IMR-90 (cell line): ENCODE data around the gene TIAM1. TPM values are rescaled to one million over a fixed set of nuclear protein-coding genes. Genes with fewer than 3 reads are reported as not detected.

Source experiments
- ATAC-seq: fragments of 200-7000 bp; cut with Tn5 transposase; 2 replicates; pipeline ENCODE4 v1.9.1; 2020; ENCODE audit warnings: low read depth, mild to moderate bottlenecking, moderate library complexity
- BruUV-seq: library from RNA; stranded (reverse); fragments of 400-500 nt; replicated peaks from 2 replicates; lab custom pipeline; 2021; lab: Mats Ljungman, UMichigan
- CTCF ChIA-PET: fragments of 300-600 bp; formaldehyde crosslinking; extraction: SDS; loops from one replicate; lab custom pipeline; 2021; ENCODE audit warnings: antibody characterized with exemption; lab: Yijun Ruan, JAX
- POLR2A ChIA-PET: fragments of 300-600 bp; sonication (Branson Sonifier 250); formaldehyde crosslinking; loops from one replicate; lab custom pipeline; 2022; ENCODE audit warnings: antibody characterized with exemption; ENCODE audit not compliant: unreplicated experiment; lab: Charles Lee
- DNase-seq: peaks from one replicate; pipeline ENCODE4 v3.0.0; 2013
- H2AFZ ChIP-seq: replicated peaks from 2 replicates; pipeline ENCODE3; 2013; ENCODE audit warnings: low read length, mild to moderate bottlenecking; ENCODE audit not compliant: poor library complexity
- H2AK5ac ChIP-seq: 2 replicates; pipeline ENCODE4 v1.6.1; 2013; ENCODE audit warnings: low read depth, low read length, inconsistent platforms
- H2AK9ac ChIP-seq: replicated peaks from 2 replicates; pipeline ENCODE3; 2013; ENCODE audit warnings: mild to moderate bottlenecking, low read depth, low read length, moderate library complexity; ENCODE audit not compliant: poor library complexity
- H2BK120ac ChIP-seq: 2 replicates; pipeline ENCODE4 v1.6.1; 2013; ENCODE audit warnings: low read depth, low read length, inconsistent platforms
- H2BK15ac ChIP-seq: 3 replicates; pipeline ENCODE4 v1.6.1; 2013; ENCODE audit warnings: low read depth, low read length, inconsistent platforms
- H2BK20ac ChIP-seq: 2 replicates; pipeline ENCODE4 v1.6.1; 2013; ENCODE audit warnings: low read depth, mild to moderate bottlenecking, inconsistent platforms, low read length, moderate library complexity
- H2BK5ac ChIP-seq: 2 replicates; pipeline ENCODE4 v1.6.1; 2013; ENCODE audit warnings: mild to moderate bottlenecking, low read depth, low read length, inconsistent platforms; ENCODE audit not compliant: poor library complexity, severe bottlenecking
- H3K14ac ChIP-seq: replicated peaks from 2 replicates; pipeline ENCODE4 v1.6.1; 2013; ENCODE audit warnings: low read depth, low read length, inconsistent platforms
- H3K18ac ChIP-seq: 2 replicates; pipeline ENCODE4 v1.6.1; 2013; ENCODE audit warnings: low read depth, low read length, control low read depth
- H3K23ac ChIP-seq: 2 replicates; pipeline ENCODE4 v1.6.1; 2013; ENCODE audit warnings: low read depth, low read length, inconsistent platforms
- H3K27ac ChIP-seq: 2 replicates; pipeline ENCODE4 v1.5.1; 2013; ENCODE audit warnings: mild to moderate bottlenecking, control low read depth, low read length; ENCODE audit not compliant: insufficient read depth
- H3K27me3 ChIP-seq: 2 replicates; pipeline ENCODE4 v1.6.1; 2013; ENCODE audit warnings: low read length; ENCODE audit not compliant: control insufficient read depth, insufficient read depth
- H3K36me3 ChIP-seq: 2 replicates; pipeline ENCODE4 v1.6.1; 2013; ENCODE audit warnings: low read length, mixed read lengths; ENCODE audit not compliant: control insufficient read depth, insufficient read depth
- H3K4ac ChIP-seq: 2 replicates; pipeline ENCODE4 v1.6.1; 2013; ENCODE audit warnings: low read depth, low read length, inconsistent platforms
- H3K4me1 ChIP-seq: 2 replicates; pipeline ENCODE4 v1.6.1; 2013; ENCODE audit warnings: low read length, mixed read lengths; ENCODE audit not compliant: control insufficient read depth, insufficient read depth
- H3K4me2 ChIP-seq: 2 replicates; pipeline ENCODE4 v1.6.1; 2013; ENCODE audit warnings: low read depth, mild to moderate bottlenecking, control low read depth, low read length, moderate library complexity
- H3K4me3 ChIP-seq: 2 replicates; pipeline ENCODE4 v1.5.1; 2013; ENCODE audit warnings: low read depth, mild to moderate bottlenecking, control low read depth, low read length, moderate library complexity; ENCODE audit not compliant: insufficient read depth
- H3K56ac ChIP-seq: 2 replicates; pipeline ENCODE4 v1.6.1; 2013; ENCODE audit warnings: low read length, inconsistent platforms; ENCODE audit not compliant: insufficient read depth; ENCODE audit errors: extremely low read depth
- H3K79me1 ChIP-seq, 2 experiments: 2 replicates each; pipeline ENCODE4 v1.6.1; 2013; ENCODE audit warnings: low read length in 2 of 2, inconsistent platforms in 1 of 2, low read depth in 1 of 2
- H3K9ac ChIP-seq: 2 replicates; pipeline ENCODE4 v1.6.1; 2013; ENCODE audit warnings: low read depth, low read length, control low read depth
- H3K9me1 ChIP-seq: 2 replicates; pipeline ENCODE4 v1.6.1; 2013; ENCODE audit warnings: low read length, inconsistent platforms; ENCODE audit not compliant: insufficient read depth
- H3K9me3 ChIP-seq: 2 replicates; pipeline ENCODE4 v1.6.1; 2013; ENCODE audit warnings: low read length; ENCODE audit not compliant: control insufficient read depth, insufficient read depth
- H4K20me1 ChIP-seq: 2 replicates; pipeline ENCODE4 v1.6.1; 2013; ENCODE audit warnings: low read length, inconsistent platforms; ENCODE audit not compliant: insufficient read depth
- H4K5ac ChIP-seq: 2 replicates; pipeline ENCODE4 v1.6.1; 2013; ENCODE audit warnings: mild to moderate bottlenecking, low read depth, low read length, control low read depth
- H4K8ac ChIP-seq, 2 experiments: 2 replicates each; pipeline ENCODE4 v1.6.1; 2013; ENCODE audit warnings: low read depth in 2 of 2, low read length in 2 of 2, control low read depth in 1 of 2, inconsistent platforms in 1 of 2
- H4K91ac ChIP-seq: 2 replicates; pipeline ENCODE4 v1.6.1; 2013; ENCODE audit warnings: low read depth, low read length, inconsistent platforms; ENCODE audit not compliant: insufficient read depth
- BHLHE40 ChIP-seq: fragments of 150-350 bp; IDR thresholded peaks from 2 replicates; pipeline ENCODE4 v1.6.1; 2016; ENCODE audit warnings: mild to moderate bottlenecking, low read depth, low read length
- CEBPB ChIP-seq: IDR thresholded peaks from 2 replicates; pipeline ENCODE4 v1.6.1; 2012; ENCODE audit warnings: low read depth, low read length, improper control_type of control experiment
- CHD1 ChIP-seq: IDR thresholded peaks from 2 replicates; pipeline ENCODE4 v1.6.1; 2012; ENCODE audit warnings: low read depth, low read length, improper control_type of control experiment
- FOS ChIP-seq: fragments of 150-350 bp; IDR thresholded peaks from 2 replicates; pipeline ENCODE4 v1.6.1; 2016; ENCODE audit warnings: low read depth, low read length
- MAFK ChIP-seq: IDR thresholded peaks from 2 replicates; pipeline ENCODE4 v1.6.1; 2012; ENCODE audit warnings: low read depth, low read length, improper control_type of control experiment
- NFE2L2 ChIP-seq: fragments of 150-350 bp; IDR thresholded peaks from 2 replicates; pipeline ENCODE4 v1.6.1; 2016; ENCODE audit warnings: low read depth, mild to moderate bottlenecking, low read length
- RAD21 ChIP-seq: IDR thresholded peaks from 2 replicates; pipeline ENCODE4 v1.6.1; 2012; ENCODE audit warnings: low read length, improper control_type of control experiment
- RFX5 ChIP-seq: IDR thresholded peaks from 2 replicates; pipeline ENCODE4 v1.8.0; 2012; ENCODE audit warnings: low read depth, mild to moderate bottlenecking, low read length, moderate library complexity
- SMC3 ChIP-seq: fragments of 150-350 bp; IDR thresholded peaks from 2 replicates; pipeline ENCODE4 v1.6.1; 2016; ENCODE audit warnings: low read depth, mild to moderate bottlenecking, antibody characterized with exemption, low read length, moderate library complexity
- WGBS, 2 experiments: methylation state at CpG; one replicate each; pipeline versions ENCODE4 v1.1.5 to v1.1.7; 2013; ENCODE audit warnings: missing lambda C conversion rate in 2 of 2; ENCODE audit not compliant: insufficient read length in 1 of 2; ENCODE audit errors: extremely low coverage in 2 of 2; 5-methylcytosine and 5-hydroxymethylcytosine counted together
- dilution Hi-C: fragments of 300-500 bp; cut with HindIII; formaldehyde crosslinking; loops from one replicate; pipeline ENCODE4 v1.14.3; 2018; ENCODE audit warnings: low sequenced_read_pairs; ENCODE audit not compliant: unreplicated experiment
- in situ Hi-C: fragments of 300-500 bp; cut with MboI; formaldehyde crosslinking; loops from 3 replicates; pipeline ENCODE4 v1.14.3; 2019; ENCODE audit warnings: low sequenced_read_pairs, inconsistent platforms, mixed read lengths
- intact Hi-C: fragments of 100-400 bp; cut with micrococcal nuclease; formaldehyde crosslinking; loops from 2 replicates; pipeline ENCODE4 v1.10.0; 2022
- polyA plus RNA-seq, 3 experiments: library from polyadenylated mRNA; depleted of rRNA; stranded (reverse); fragments of >200 nt; gene quantifications; 2 replicates each; pipeline ENCODE4 v1.2.3, GENCODE V29; 2012; ENCODE audit warnings: low replicate concordance in 1 of 3
- total RNA-seq: library from RNA; depleted of rRNA; stranded (reverse); fragments of >200 nt; gene quantifications from 2 replicates; pipeline ENCODE4 v1.2.3, GENCODE V29; 2012

The TIAM1 gene
- total and polyA plus RNA-seq, 2 of the 4 experiments (the other 2 are of a cell fraction), result 2.9 to 9.3 TPM

DNA sequence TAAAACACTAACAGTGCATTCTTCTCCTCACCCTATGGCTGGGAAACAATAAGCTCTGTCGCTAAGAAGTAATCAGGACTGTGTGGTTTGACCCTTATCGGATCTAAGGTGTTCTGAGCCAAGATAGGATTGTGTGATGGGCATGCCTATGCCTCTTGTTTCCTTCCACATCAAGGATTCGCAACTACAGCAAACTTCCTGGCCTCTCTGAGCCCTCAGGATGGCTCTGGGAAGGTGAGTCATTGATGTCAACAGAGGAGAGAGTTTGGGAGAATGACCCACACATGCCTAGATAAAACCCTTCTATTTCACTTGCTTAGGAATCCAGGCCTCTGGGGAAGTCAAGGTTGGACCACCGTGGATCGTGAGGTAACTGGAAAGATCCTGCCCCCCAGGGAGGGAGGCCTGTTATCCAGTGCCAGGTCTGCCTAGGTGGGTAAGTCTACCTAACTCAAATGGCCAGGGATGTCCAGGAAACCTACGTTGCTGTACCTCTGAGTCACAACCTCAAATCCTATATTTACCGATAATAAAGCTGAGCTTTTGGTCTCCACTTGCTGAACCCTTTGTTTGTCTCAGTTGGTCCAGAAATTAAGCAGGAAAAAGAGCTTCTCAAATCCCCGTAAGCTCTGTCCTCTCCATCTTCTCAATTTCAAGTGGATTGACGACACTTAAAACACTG is 27.4 kb downstream of the TIAM1 start:
- BruUV-seq, result no TSS peak
- WGBS, 2 experiments, result no CpG with 5 or more reads among the region's 9 CpGs

More for the DNA sequence above, 27.4 kb downstream of the TIAM1 start:
- no peaks in the 10 kb centered on the region for H3K9me3 ChIP-seq
- no peaks in the 10 kb centered on the region for H4K20me1 ChIP-seq
- no peak overlapping the region for H2BK15ac ChIP-seq
- H2AK9ac ChIP-seq, result no peak overlapping the region
- H2BK5ac ChIP-seq, result no peak overlapping the region
- no peak overlapping the region for H4K5ac ChIP-seq
- no peak overlapping the region for H2AK5ac ChIP-seq
- no peak overlapping the region for H2AFZ ChIP-seq
- no peaks in the 10 kb centered on the region for H3K36me3 ChIP-seq
- dilution Hi-C loops, result no loop called here
- no peak overlapping the region for H2BK20ac ChIP-seq
- H3K27ac ChIP-seq, result no peak overlapping the region
- H3K27me3 ChIP-seq, result no peaks in the 10 kb centered on the region
- ATAC-seq (peak; percentile 59), DNase-seq (peak; percentile 52)
- ChIA-PET POLR2A (no interaction called here), CTCF (no interaction called here)
- no peaks in the 10 kb centered on the region; the same call in 1 of the 2 replicates for H3K4me1 ChIP-seq
- H3K56ac ChIP-seq, result no peak overlapping the region
- TF ChIP-seq RFX5, result no peak
- 0 out of 2 replicates have a peak, but pooled peaks have one; percentile 12 for TF ChIP-seq FOS
- no peak for TF ChIP-seq NFE2L2
- TF ChIP-seq CEBPB, result no peak
- TF ChIP-seq SMC3, result no peak
- TF ChIP-seq RAD21, result no peak
- no peak for TF ChIP-seq CHD1
- TF ChIP-seq BHLHE40, result no peak
- no peak for TF ChIP-seq MAFK
- no peak overlapping the region for H3K4ac ChIP-seq
- intact Hi-C loops, result no loop called here
- no peak overlapping the region for H4K91ac ChIP-seq
- no peak overlapping the region for H3K14ac ChIP-seq
- no peak overlapping the region for H2BK120ac ChIP-seq
- H3K9ac ChIP-seq, result no peak overlapping the region
- no peaks in the 10 kb centered on the region; a peak in 1 of 4 replicates for H3K79me1 ChIP-seq
- no peak overlapping the region for H3K18ac ChIP-seq
- in situ Hi-C loops, result no loop called here
- H4K8ac ChIP-seq, result no peak overlapping the region
- no peak overlapping the region for H3K4me2 ChIP-seq
- no peaks in the 10 kb centered on the region for H3K9me1 ChIP-seq
- no peak overlapping the region for H3K23ac ChIP-seq
- no peak overlapping the region for H3K4me3 ChIP-seq
